ENCODE results near the gene CAMTA1.

CAMTA1 gene

GRCh38 chr1:7473223-7474142 is 688.2 kb downstream of the CAMTA1 start:
- DNase-seq = no peak

- DNase-seq = no peak
Measured at GRCh38 chr1:7474143-7474490, 688.9 kb downstream of the CAMTA1 start.

GRCh38 chr1:7474786-7475502 is 689.7 kb downstream of the CAMTA1 start:
- DNase-seq = no peak

GRCh38 chr1:7475691-7476090 is 690.4 kb downstream of the CAMTA1 start:
- no peak for DNase-seq

GRCh38 chr1:7476402-7476801 is 691.1 kb downstream of the CAMTA1 start:
- DNase-seq = no peak

- DNase-seq = no peak
Measured at GRCh38 chr1:7476861-7477547, 691.8 kb downstream of the CAMTA1 start.

GRCh38 chr1:7477593-7477992 is 692.3 kb downstream of the CAMTA1 start:
- no peak for DNase-seq

- DNase-seq = no peak
Measured at GRCh38 chr1:7478142-7478790, 693.0 kb downstream of the CAMTA1 start.

- no peak for DNase-seq
Measured at GRCh38 chr1:7478809-7479499, 693.7 kb downstream of the CAMTA1 start.

GRCh38 chr1:7479571-7479970 is 694.3 kb downstream of the CAMTA1 start:
- DNase-seq = no peak

GRCh38 chr1:7481194-7481593 is 695.9 kb downstream of the CAMTA1 start:
- no peak for DNase-seq

GRCh38 chr1:7482077-7482476 is 696.8 kb downstream of the CAMTA1 start:
- no peak for DNase-seq

- no peak for DNase-seq
Measured at GRCh38 chr1:7482772-7483495, 697.7 kb downstream of the CAMTA1 start.

- DNase-seq = no peak
Measured at GRCh38 chr1:7483634-7484383, 698.6 kb downstream of the CAMTA1 start.

GRCh38 chr1:7485086-7485780 is 700.0 kb downstream of the CAMTA1 start:
- no peak for DNase-seq

GRCh38 chr1:7485826-7486225 is 700.6 kb downstream of the CAMTA1 start:
- no peak for DNase-seq

- no peak for DNase-seq
Measured at GRCh38 chr1:7487766-7488474, 702.7 kb downstream of the CAMTA1 start.

- no peak for DNase-seq
Measured at GRCh38 chr1:7488475-7488842, 703.2 kb downstream of the CAMTA1 start.

GRCh38 chr1:7489586-7489985 is 704.3 kb downstream of the CAMTA1 start:
- DNase-seq = no peak

GRCh38 chr1:7490576-7490975 is 705.3 kb downstream of the CAMTA1 start:
- DNase-seq = no peak

All from bone marrow (tissue), 2 donors.